Measurements from ENCODE around the gene TOP3A. TPM values are rescaled to one million over a fixed set of nuclear protein-coding genes. Genes with fewer than 3 reads are reported as not detected.

Gene TOP3A
- total and polyA plus RNA-seq, 2 of the 13 experiments (the other 11 are each of a cell fraction or from before 2014, with no cell fraction given) = 16.9 to 36.8 TPM

- peak; percentile 19; the same call in 1 of the 2 replicates for TF ChIP-seq ZNF670 (CRISPR knock-in tag; IDR thresholded peaks at IDR 0.05; ENCODE audit: borderline replicate concordance)
Measured at GRCh38 chr17:18259621-18260331, 55.0 kb downstream of the TOP3A start (continued).

GRCh38 chr17:18258356-18259038 is 56.3 kb downstream of the TOP3A start, which contains the start of gene FLII:
Gene FLII (minus strand): TSS chr17:18258738. CDS start chr17:18258690, 48 bp downstream.
- DNase-seq (ENCODE audit: low spot score) = peak; percentile 19
- peak within 1 kb of the TSS; percentile 94 for H3K9ac ChIP-seq (ENCODE audit: insufficient read depth, low read depth, low read length)
- peak within 1 kb of the TSS; percentile 99 for H3K4me2 ChIP-seq (ENCODE audit: low read depth, low read length)
- peaks cover 30% of the 10 kb centered on the region for H3K79me2 ChIP-seq (ENCODE audit: insufficient read depth, low read length)
- ATAC-seq = peak; percentile 46
- H4K20me1 ChIP-seq (ENCODE audit: insufficient read depth, low read length) = peaks cover 8% of the 10 kb centered on the region; the same call in 1 of the 2 replicates
- H3K9me3 ChIP-seq (ENCODE audit: low read length) = no peaks in the 10 kb centered on the region
- H3K4me1 ChIP-seq (ENCODE audit: insufficient read depth, low read length) = peaks cover 34% of the 10 kb centered on the region
- H2AFZ ChIP-seq (ENCODE audit: low read length) = peak within 1 kb of the TSS; percentile 89
- ChIA-PET CTCF (ENCODE audit: low intra/inter-chr PET ratio, low total read pairs) (no interaction called here), POLR2A (interaction anchor here (0.9 to 2.7 kb wide), 4 partner anchors 9 to 68 kb away, joined by 3 to 7 read pairs (median 5); no protein-coding TSS in a partner anchor)
- peaks cover 11 to 34% of the 10 kb centered on the region in 2 experiments; a peak in 4 of 5 replicates for H3K36me3 ChIP-seq (replicated peaks in 1 of 2; ENCODE audit: control insufficient read depth in 1 of 2, insufficient read depth in 2 of 2, low read length in 2 of 2)
- no TSS peak for BruUV-seq (replicated peaks)
- in situ Hi-C loops (cut with HindIII; ENCODE audit: extremely low pct_ligation_motif_present, low pct_unique_long_range_greater_than_20kb) = loop anchor here (5.0 kb wide), 1 partner anchor 36 kb away; no protein-coding TSS in a partner anchor
- H3K27ac ChIP-seq (ENCODE audit: extremely low read length, insufficient read depth, low read length) = peak within 1 kb of the TSS; percentile 82
- FAIRE-seq = no peak
- no peaks in the 10 kb centered on the region; a peak in 1 of 5 replicates for H3K27me3 ChIP-seq (ENCODE audit: control insufficient read depth in 1 of 2, insufficient read depth in 2 of 2, low read length in 2 of 2)
- 1% methylated on average over 21 of the region's 71 CpGs for WGBS (ENCODE audit: low lambda C conversion rate)
- H3K4me3 ChIP-seq (replicated peaks in 1 of 3; ENCODE audit: insufficient read depth in 1 of 3, low read depth in 2 of 3, low read length in 3 of 3) = peak within 1 kb of the TSS; percentile 67 to 95 (median 87)
- intact Hi-C loops (cut with micrococcal nuclease; ENCODE audit: unreplicated experiment) = loop anchor here (5.0 kb wide), 1 partner anchor 59 kb away; the partner anchor contains the start of gene SMCR8
- TF ChIP-seq ETV6 (CRISPR knock-in tag; conservative IDR thresholded peaks at IDR 0.05) (peak; percentile 83; the same call in 1 of the 2 replicates), ZMYM3 (CRISPR knock-in tag; IDR thresholded peaks at IDR 0.05) (peak; percentile 66; the same call in 1 of the 2 replicates), ZNF589 (CRISPR knock-in tag; conservative IDR thresholded peaks at IDR 0.05) (peak; percentile 54; the same call in 1 of the 2 replicates), ZNF784 (CRISPR knock-in tag; IDR thresholded peaks at IDR 0.05; ENCODE audit: borderline replicate concordance) (peak; percentile 48; the same call in 1 of the 2 replicates), PHF21A (CRISPR knock-in tag; IDR thresholded peaks at IDR 0.05) (0 out of 2 replicates have a peak, but pooled peaks have one; percentile 2), ZNF772 (CRISPR knock-in tag; IDR thresholded peaks at IDR 0.05) (peak; percentile 78; the same call in 1 of the 2 replicates), TFDP2 (CRISPR knock-in tag; IDR thresholded peaks at IDR 0.05) (0 out of 2 replicates have a peak, but pooled peaks have one; percentile 16), NKX3-1 (CRISPR knock-in tag; IDR thresholded peaks at IDR 0.05) (0 out of 2 replicates have a peak, but pooled peaks have one; percentile 52), ZFY (CRISPR knock-in tag; IDR thresholded peaks at IDR 0.05) (peak; percentile 97), E2F2 (CRISPR knock-in tag; IDR thresholded peaks at IDR 0.05; ENCODE audit: borderline replicate concordance) (0 out of 2 replicates have a peak, but pooled peaks have one; percentile 23), YY1 (IDR thresholded peaks at IDR 0.05; ENCODE audit: insufficient read depth, insufficient replicate concordance, low read depth, low read length) (peak; percentile 66), ZNF10 (CRISPR knock-in tag; IDR thresholded peaks at IDR 0.05; ENCODE audit: borderline replicate concordance, low read depth) (no peak), GABPB1 (CRISPR knock-in tag; IDR thresholded peaks at IDR 0.05) (peak; percentile 78)
- TF ChIP-seq, protein P1, sequence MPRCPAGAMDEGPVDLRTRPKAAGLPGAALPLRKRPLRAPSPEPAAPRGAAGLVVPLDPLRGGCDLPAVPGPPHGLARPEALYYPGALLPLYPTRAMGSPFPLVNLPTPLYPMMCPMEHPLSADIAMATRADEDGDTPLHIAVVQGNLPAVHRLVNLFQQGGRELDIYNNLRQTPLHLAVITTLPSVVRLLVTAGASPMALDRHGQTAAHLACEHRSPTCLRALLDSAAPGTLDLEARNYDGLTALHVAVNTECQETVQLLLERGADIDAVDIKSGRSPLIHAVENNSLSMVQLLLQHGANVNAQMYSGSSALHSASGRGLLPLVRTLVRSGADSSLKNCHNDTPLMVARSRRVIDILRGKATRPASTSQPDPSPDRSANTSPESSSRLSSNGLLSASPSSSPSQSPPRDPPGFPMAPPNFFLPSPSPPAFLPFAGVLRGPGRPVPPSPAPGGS (CRISPR knock-in tag; IDR thresholded peaks at IDR 0.05) = 0 out of 2 replicates have a peak, but pooled peaks have one; percentile 42

All from HepG2 (cell line).